Measurements from ENCODE around the gene ANP32E.
A peak's percentile ranks its signal among the peaks of the same experiment; 100 is the strongest.

The ANP32E gene

DNA sequence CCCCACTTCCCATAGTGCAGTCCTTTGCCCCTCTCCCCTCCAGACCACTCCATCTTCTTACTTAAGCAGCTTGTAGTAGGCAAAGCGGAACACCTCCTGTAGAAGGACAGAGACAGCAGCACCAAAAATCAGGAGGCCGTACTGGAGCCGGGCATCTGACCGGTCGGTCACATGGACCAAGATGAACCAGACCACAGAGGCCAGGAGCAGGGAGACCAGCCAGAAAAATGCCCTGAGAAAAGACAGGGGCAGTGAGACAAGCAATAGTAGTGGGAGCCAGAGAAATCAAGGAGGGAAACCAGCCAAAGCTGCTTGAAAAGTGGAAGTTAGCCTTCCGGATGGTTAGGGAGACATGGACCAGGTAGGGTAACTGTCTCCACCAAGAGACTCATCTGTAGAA, 32.0 kb upstream of the ANP32E start:
- peak overlapping the region; percentile 96 for H3K27ac Mint-ChIP-seq (ENCODE audit: low read depth)

DNA sequence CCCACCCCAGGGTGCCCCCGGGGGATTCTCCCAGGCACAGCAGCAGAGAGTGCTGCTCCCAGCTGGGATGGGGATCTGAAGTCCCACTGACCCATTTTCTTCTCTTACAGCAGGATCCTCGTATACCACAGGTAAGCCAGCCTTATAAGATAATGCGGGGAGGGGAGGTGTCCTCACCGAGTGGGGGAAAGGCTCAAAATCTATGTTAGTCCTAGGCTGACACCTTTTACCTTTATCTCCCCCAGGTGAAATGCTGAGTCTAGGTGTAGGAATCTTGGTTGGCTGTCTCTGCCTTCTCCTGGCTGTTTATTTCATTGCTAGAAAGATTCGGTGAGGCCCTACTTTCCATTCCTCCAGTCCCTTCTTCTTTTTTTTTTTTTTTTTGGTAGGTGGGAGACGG, 27.6 kb upstream of the ANP32E start:
- Mint-ChIP-seq H3K27ac (ENCODE audit: low read depth) (no peak overlapping the region), H3K36me3 (ENCODE audit: insufficient read depth) (peaks cover 20% of the 10 kb centered on the region), H3K9me3 (no peaks in the 10 kb centered on the region), H3K4me1 (peaks cover 20% of the 10 kb centered on the region), H3K4me3 (no peak overlapping the region), H3K27me3 (peaks cover 21% of the 10 kb centered on the region)
- DNase-seq (ENCODE audit: low spot score in 2 of 2): no peak
- ATAC-seq (replicated peaks; ENCODE audit: extremely low read depth, poor library complexity, severe bottlenecking): no peak

More for the DNA sequence above, 32.0 kb upstream of the ANP32E start:
- H3K4me1 Mint-ChIP-seq: peaks cover 32% of the 10 kb centered on the region
- H3K27me3 Mint-ChIP-seq: no peaks in the 10 kb centered on the region
- H3K4me3 Mint-ChIP-seq: peak overlapping the region; percentile 92
- H3K36me3 Mint-ChIP-seq (ENCODE audit: insufficient read depth): peaks cover 29% of the 10 kb centered on the region
- ATAC-seq (replicated peaks; ENCODE audit: extremely low read depth, poor library complexity, severe bottlenecking) (no peak), DNase-seq (ENCODE audit: low spot score in 2 of 2) (no peak)
- H3K9me3 Mint-ChIP-seq: no peaks in the 10 kb centered on the region

DNA sequence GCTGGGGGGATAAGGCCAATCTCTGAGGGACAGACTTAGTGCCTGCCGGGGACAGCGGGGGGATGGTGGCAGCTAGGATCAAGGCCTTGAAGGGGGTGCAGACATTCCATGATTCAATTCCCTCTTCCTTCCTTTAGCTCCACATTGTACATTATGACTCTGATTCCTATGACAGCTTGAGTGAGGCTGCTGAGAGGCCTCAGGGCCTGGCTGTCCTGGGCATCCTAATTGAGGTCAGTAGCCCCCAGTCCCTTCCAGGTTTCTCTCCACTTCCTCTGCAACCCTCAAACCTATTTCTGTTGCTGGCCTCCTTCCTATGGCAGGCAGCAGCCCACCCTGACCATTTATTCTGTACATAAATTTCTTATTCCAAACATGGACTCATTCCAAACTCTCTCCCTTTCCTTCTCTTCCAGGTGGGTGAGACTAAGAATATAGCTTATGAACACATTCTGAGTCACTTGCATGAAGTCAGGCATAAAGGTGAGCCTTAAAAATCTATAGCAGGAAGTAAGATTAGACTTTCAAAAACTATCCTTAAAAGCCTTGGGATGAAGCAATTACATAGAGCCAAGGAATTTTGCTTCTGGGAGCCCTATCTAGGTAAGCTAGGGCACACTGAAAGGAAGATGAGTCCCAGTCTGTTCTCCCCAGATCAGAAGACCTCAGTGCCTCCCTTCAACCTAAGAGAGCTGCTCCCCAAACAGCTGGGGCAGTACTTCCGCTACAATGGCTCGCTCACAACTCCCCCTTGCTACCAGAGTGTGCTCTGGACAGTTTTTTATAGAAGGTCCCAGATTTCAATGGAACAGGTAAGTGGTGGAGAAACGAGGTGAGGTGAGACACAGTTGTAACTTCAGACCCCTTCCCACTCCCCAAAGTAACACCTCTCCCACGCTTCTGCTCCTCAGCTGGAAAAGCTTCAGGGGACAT, 26.7 kb upstream of the ANP32E start:
- no peaks in the 10 kb centered on the region for H3K9me3 Mint-ChIP-seq
- no peak overlapping the region for H3K27ac Mint-ChIP-seq (ENCODE audit: low read depth)
- H3K4me1 Mint-ChIP-seq: peaks cover 11% of the 10 kb centered on the region
- H3K36me3 Mint-ChIP-seq (ENCODE audit: insufficient read depth): peaks cover 11% of the 10 kb centered on the region
- DNase-seq (ENCODE audit: low spot score in 2 of 2) (no peak), ATAC-seq (replicated peaks; ENCODE audit: extremely low read depth, poor library complexity, severe bottlenecking) (no peak)
- H3K27me3 Mint-ChIP-seq: peaks cover 30% of the 10 kb centered on the region
- H3K4me3 Mint-ChIP-seq: no peak overlapping the region

DNA sequence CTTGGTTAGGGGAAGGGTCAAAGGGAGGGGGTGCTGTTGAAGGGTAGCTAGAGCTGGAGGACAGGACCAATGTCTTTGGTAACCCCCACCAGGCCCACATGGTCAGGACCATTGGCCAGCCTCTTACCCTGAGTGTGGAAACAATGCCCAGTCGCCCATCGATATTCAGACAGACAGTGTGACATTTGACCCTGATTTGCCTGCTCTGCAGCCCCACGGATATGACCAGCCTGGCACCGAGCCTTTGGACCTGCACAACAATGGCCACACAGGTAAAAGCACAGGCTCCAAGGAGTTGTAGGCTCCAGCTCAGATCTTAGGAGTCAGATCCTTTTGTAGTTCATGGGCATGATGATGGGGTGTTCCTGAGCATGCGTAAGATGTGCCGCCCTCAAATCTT, 25.5 kb upstream of the ANP32E start:
- DNase-seq (ENCODE audit: low spot score in 2 of 2): no peak
- Mint-ChIP-seq H3K4me1 (peaks cover 9% of the 10 kb centered on the region), H3K27me3 (peaks cover 42% of the 10 kb centered on the region), H3K27ac (ENCODE audit: low read depth) (no peak overlapping the region), H3K36me3 (ENCODE audit: insufficient read depth) (peaks cover 7% of the 10 kb centered on the region), H3K4me3 (no peak overlapping the region), H3K9me3 (no peaks in the 10 kb centered on the region)
- no peak for ATAC-seq (replicated peaks; ENCODE audit: extremely low read depth, poor library complexity, severe bottlenecking)

DNA sequence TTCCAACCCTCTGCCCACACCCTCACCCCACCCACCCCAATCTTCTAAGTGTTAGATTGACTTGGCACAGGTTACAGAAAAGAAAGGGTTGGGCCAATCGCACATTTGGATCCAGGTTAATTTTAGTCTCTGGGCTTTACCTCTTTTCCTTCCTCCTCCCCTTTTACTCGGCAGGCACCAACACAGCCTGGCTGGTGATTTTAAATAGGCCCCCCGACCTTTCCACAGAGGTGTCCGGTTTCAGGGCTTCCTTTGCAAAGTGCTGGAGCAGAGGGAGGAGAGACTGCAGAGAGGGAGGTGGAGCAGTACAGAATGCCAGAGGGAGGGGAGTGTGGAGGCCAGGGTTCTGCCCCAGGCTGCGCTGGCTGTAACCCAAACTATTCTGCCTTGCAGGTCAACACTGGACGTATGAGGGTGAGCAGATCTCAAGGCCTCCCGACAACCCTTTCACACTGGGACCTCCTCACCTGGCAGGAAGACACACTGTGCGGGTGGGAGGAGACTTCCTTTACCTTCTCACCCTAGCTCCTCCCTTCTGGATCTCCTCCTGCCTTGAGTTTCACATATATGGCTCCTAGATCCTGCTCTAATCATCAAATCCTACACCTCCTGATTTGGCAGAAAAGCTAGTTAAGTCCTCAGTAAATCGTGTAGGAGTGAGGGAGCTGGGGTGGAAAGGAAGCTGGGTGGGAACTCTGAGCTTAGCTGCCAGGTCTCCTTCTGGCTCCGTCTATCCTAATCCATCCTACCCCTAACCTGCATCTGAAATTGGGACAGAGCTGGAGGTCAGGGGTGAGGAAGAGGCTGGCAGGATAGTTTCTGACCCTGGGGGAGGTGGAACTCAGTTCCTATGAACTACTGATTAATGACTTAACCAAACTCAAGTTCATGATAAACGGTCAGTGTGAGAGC, 24.1 kb upstream of the ANP32E start:
- peaks cover 21% of the 10 kb centered on the region for H3K4me1 Mint-ChIP-seq
- no peak overlapping the region for H3K27ac Mint-ChIP-seq (ENCODE audit: low read depth)
- no peak for DNase-seq (ENCODE audit: low spot score in 2 of 2)
- peaks cover 50% of the 10 kb centered on the region for H3K27me3 Mint-ChIP-seq
- no peak for ATAC-seq (replicated peaks; ENCODE audit: extremely low read depth, poor library complexity, severe bottlenecking)
- H3K36me3 Mint-ChIP-seq (ENCODE audit: insufficient read depth): peaks cover 5% of the 10 kb centered on the region
- no peak overlapping the region for H3K4me3 Mint-ChIP-seq
- no peaks in the 10 kb centered on the region for H3K9me3 Mint-ChIP-seq

DNA sequence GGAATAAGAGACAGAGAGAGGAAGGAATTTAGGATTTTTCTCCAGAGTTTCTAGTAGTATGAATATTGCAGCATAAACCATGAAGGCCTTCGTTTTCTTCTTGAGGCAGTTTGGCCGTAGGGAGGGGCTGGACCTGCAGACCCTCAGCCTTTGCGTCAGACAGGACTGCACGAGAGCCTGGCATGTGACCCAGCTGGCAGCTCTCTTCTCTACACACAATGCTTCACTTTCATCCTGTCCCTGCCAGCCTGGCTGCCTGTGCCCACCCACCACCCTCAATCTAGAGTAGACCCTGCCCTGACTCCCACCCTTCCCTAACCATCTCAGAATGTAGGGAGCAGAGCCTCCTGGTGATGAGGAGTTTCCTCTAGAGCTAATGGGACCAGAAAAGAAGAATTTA, 23.3 kb upstream of the ANP32E start:
- H3K27ac Mint-ChIP-seq (ENCODE audit: low read depth): no peak overlapping the region
- H3K9me3 Mint-ChIP-seq: no peaks in the 10 kb centered on the region
- H3K36me3 Mint-ChIP-seq (ENCODE audit: insufficient read depth): peaks cover 2% of the 10 kb centered on the region
- H3K4me3 Mint-ChIP-seq: no peak overlapping the region
- DNase-seq (ENCODE audit: low spot score in 2 of 2) (no peak), ATAC-seq (replicated peaks; ENCODE audit: extremely low read depth, poor library complexity, severe bottlenecking) (no peak)
- H3K27me3 Mint-ChIP-seq: peaks cover 50% of the 10 kb centered on the region
- H3K4me1 Mint-ChIP-seq: peaks cover 21% of the 10 kb centered on the region

DNA sequence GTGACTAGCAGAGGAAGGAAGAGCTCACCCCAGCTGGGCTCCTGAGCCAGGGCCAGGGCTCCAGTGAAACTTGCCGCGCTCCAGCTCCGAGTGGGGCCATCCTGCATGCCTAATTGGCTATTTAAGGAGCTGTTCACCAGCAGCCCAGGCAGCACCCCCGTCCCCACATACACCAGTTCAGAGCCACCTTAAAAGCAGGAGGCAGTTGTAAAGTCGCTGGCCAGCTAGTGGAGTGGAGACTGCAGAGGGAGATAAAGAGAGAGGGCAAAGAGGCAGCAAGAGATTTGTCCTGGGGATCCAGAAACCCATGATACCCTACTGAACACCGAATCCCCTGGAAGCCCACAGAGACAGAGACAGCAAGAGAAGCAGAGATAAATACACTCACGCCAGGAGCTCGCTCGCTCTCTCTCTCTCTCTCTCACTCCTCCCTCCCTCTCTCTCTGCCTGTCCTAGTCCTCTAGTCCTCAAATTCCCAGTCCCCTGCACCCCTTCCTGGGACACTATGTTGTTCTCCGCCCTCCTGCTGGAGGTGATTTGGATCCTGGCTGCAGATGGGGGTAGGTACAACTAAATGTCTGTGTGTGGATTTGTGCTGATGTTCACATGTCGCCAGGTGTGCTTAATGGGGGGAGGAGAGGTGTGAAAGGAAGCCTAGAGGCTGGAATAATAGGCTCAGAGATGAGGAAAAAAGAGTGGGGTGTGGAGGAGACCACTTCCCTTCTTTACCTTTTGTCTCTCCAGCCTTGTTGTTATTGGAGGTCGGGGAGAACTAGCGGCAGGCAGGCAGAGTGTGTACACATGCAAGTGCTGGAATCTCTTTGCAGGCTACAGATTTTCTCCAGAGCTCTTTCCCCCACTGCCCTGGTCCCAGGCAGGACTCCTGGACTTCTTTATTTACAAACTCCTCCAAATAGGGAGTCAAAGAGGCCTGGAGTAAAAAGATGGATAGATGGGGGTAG, 22.0 kb upstream of the ANP32E start, which contains the start of gene CA14:
Gene CA14 (plus strand): TSS at position 151 of the 962 bp plus-strand sequence. CDS start 355 bp downstream, at position 506.
- H3K27ac Mint-ChIP-seq (ENCODE audit: low read depth): no peak within 1 kb of the TSS
- H3K4me1 Mint-ChIP-seq: peaks cover 21% of the 10 kb centered on the region
- H3K36me3 Mint-ChIP-seq (ENCODE audit: insufficient read depth): peaks cover 2% of the 10 kb centered on the region
- no peak within 1 kb of the TSS for H3K4me3 Mint-ChIP-seq
- ATAC-seq (replicated peaks; ENCODE audit: extremely low read depth, poor library complexity, severe bottlenecking): no peak
- peaks cover 61% of the 10 kb centered on the region for H3K27me3 Mint-ChIP-seq
- no peaks in the 10 kb centered on the region for H3K9me3 Mint-ChIP-seq
- no peak for DNase-seq (ENCODE audit: low spot score in 2 of 2)

DNA sequence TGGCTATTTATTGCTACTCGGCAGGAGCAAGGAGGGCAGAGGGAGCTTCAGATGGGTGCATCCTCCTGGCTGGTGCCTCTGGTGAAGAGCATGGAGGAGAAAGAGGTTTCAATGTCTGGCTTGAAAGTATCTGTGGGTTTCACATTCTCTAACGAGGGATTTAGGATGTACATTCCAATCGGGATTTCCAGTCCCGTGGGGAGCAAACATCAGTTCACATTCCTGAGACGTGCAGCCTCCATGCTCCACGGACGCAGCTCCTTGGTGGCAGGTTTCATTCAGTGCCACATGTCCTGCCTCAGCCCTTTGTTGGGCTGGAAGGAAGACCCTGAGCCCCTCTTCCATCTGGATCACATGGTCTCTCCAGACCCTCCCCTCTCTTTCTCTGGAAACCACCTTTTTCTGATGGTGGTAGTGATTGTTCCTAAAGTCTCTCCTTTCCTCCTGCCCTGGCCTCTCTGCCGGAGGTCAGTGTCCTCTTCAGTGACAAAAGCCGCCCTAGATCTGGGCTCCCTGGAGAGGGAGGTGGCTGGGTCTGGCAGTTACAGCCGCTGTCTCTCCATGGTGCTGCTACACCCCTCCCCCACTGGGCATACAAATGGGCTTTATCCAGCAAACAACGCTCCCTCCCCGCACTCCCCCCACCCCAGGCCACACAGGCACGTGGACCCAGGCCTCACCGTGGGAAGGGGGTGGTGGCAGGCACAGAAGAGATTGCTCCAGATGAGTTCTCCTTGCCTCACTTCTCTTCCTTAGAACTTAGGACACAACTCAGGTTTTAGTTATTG, 20.8 kb upstream of the ANP32E start:
- no peak overlapping the region for H3K4me3 Mint-ChIP-seq

DNA sequence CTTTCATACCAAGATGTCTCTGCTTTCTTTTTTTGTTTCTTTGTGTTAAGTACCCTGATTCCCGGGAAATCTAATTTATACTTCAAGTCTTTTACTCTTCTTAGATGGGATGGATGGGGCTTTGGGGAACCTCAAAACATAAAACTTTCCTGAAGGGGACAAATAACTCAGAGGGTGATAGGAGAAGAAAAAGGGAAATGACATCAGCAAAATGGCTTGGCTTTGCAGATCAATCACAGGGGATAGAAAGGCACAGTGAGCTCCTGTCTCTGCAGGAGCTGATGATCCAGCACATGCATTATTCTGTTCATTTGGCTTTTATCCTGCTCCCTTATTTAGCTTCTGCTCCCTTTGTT, 20.3 kb upstream of the ANP32E start:
- H3K4me3 Mint-ChIP-seq: no peak overlapping the region
- H3K36me3 Mint-ChIP-seq (ENCODE audit: insufficient read depth): peaks cover 2% of the 10 kb centered on the region
- DNase-seq (ENCODE audit: low spot score in 2 of 2) (no peak), ATAC-seq (replicated peaks; ENCODE audit: extremely low read depth, poor library complexity, severe bottlenecking) (no peak)
- no peak overlapping the region for H3K27ac Mint-ChIP-seq (ENCODE audit: low read depth)
- peaks cover 61% of the 10 kb centered on the region for H3K27me3 Mint-ChIP-seq
- H3K9me3 Mint-ChIP-seq: no peaks in the 10 kb centered on the region
- peaks cover 21% of the 10 kb centered on the region for H3K4me1 Mint-ChIP-seq

More for the DNA sequence above, 20.8 kb upstream of the ANP32E start:
- ATAC-seq (replicated peaks; ENCODE audit: extremely low read depth, poor library complexity, severe bottlenecking): no peak
- Mint-ChIP-seq H3K36me3 (ENCODE audit: insufficient read depth) (peaks cover 2% of the 10 kb centered on the region), H3K27me3 (peaks cover 61% of the 10 kb centered on the region), H3K27ac (ENCODE audit: low read depth) (no peak overlapping the region), H3K4me1 (peaks cover 21% of the 10 kb centered on the region), H3K9me3 (no peaks in the 10 kb centered on the region)
- no peak for DNase-seq (ENCODE audit: low spot score in 2 of 2)

DNA sequence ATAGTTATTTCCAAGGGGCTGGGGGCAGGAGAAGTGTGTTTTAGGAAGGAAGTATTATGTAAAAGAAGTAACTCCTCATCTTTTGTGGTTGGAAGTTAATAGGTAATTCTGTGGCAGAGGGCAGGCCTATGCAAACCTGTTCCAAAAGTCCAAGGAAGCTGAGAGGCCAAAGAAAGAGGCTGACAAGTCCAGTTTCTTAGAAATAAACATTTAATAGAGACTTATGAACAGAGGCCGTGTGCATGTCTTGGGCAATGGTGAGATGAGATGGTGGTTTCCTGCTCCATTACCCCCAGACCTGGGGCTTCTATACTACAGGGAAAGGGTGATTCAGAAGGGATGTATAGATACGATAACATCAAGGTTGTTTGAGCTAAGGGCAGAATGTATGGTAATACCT, 14.0 kb upstream of the ANP32E start:
- Mint-ChIP-seq H3K27me3 (peaks cover 11% of the 10 kb centered on the region), H3K9me3 (no peaks in the 10 kb centered on the region), H3K36me3 (ENCODE audit: insufficient read depth) (no peaks in the 10 kb centered on the region), H3K27ac (ENCODE audit: low read depth) (no peak overlapping the region), H3K4me1 (no peaks in the 10 kb centered on the region), H3K4me3 (no peak overlapping the region)
- no peak for ATAC-seq (replicated peaks; ENCODE audit: extremely low read depth, poor library complexity, severe bottlenecking)
- no peak for DNase-seq (ENCODE audit: low spot score in 2 of 2)

DNA sequence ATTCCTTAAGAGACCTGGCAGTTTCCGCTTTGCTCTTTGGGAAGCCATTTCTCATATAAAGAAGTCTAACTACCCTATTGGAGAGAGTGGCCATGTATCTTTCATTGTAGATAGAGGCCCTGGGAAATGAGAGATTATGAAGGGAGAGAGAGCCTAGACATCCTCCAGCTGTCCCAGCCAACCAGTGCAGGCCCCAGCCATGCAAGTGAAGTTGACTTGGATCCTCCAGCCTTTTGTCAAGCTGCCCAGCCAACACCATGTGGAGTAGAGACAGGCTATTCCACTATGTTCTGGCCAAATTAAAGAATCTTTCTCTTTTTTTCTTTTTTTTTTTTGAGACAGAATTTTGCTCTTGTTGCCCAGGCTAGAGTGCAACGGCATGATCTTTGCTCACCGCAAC, 7.1 kb upstream of the ANP32E start:
- no peaks in the 10 kb centered on the region for H3K36me3 Mint-ChIP-seq (ENCODE audit: insufficient read depth)
- H3K4me3 Mint-ChIP-seq: no peak overlapping the region
- no peak for DNase-seq (ENCODE audit: low spot score in 2 of 2)
- ATAC-seq (replicated peaks; ENCODE audit: extremely low read depth, poor library complexity, severe bottlenecking): no peak
- H3K4me1 Mint-ChIP-seq: no peaks in the 10 kb centered on the region
- no peak overlapping the region for H3K27ac Mint-ChIP-seq (ENCODE audit: low read depth)
- no peaks in the 10 kb centered on the region for H3K27me3 Mint-ChIP-seq
- no peaks in the 10 kb centered on the region for H3K9me3 Mint-ChIP-seq

Measured in central memory CD8-positive, alpha-beta T cell (primary cell).